ENCODE results near the gene TMEM266.

- TF ChIP-seq USF2 (IDR thresholded peaks at IDR 0.05; ENCODE audit: low read depth, low read length): no peak
- TF ChIP-seq RAD21 (IDR thresholded peaks at IDR 0.05; ENCODE audit: low read length): no peak
- no peak for TF ChIP-seq CTCF (conservative IDR thresholded peaks at IDR 0.05; ENCODE audit: low read depth, low read length)
- TF ChIP-seq BHLHE40 (IDR thresholded peaks at IDR 0.05; ENCODE audit: low read depth, low read length): no peak
- TF ChIP-seq RCOR1 (IDR thresholded peaks at IDR 0.05; ENCODE audit: insufficient replicate concordance, low read length): no peak
- no peak for TF ChIP-seq POLR2A (IDR thresholded peaks at IDR 0.05; ENCODE audit: low read depth, low read length)
These were observed 47.9 kb upstream of the TMEM266 start, which contains the start of gene NRG4 for GRCh38 chr15:76011627-76012551.
